Endodermal cell (in vitro differentiated cells): ENCODE data around the gene OGFOD2. TPM values are rescaled to one million over a fixed set of nuclear protein-coding genes. Genes with fewer than 3 reads are reported as not detected.

Experiments used
- DNase-seq: peaks from one replicate; pipeline ENCODE4 v3.0.0-alpha.2; 2017
- H3K27ac ChIP-seq: 2 replicates; pipeline ENCODE4 v1.5.1; 2013; ENCODE audit warnings: mild to moderate bottlenecking, low read depth, low read length, moderate library complexity
- H3K27me3 ChIP-seq: 2 replicates; pipeline ENCODE4 v1.6.1; 2013; ENCODE audit warnings: mild to moderate bottlenecking, low read length, moderate library complexity; ENCODE audit not compliant: insufficient read depth, control insufficient read depth, poor library complexity, severe bottlenecking
- H3K36me3 ChIP-seq: 2 replicates; pipeline ENCODE4 v1.7.0; 2013; ENCODE audit warnings: mild to moderate bottlenecking, low read length, moderate library complexity; ENCODE audit not compliant: control insufficient read depth, insufficient read depth
- H3K4me1 ChIP-seq: one replicate; pipeline ENCODE4 v1.7.0; 2013; ENCODE audit warnings: low read length; ENCODE audit not compliant: control insufficient read depth, insufficient read depth
- H3K4me3 ChIP-seq: 2 replicates; pipeline ENCODE4 v1.5.1; 2013; ENCODE audit warnings: mild to moderate bottlenecking, low read length, moderate library complexity
- H3K9ac ChIP-seq: 2 replicates; pipeline ENCODE4 v1.6.1; 2013; ENCODE audit warnings: mild to moderate bottlenecking, low read length, moderate library complexity; ENCODE audit not compliant: poor library complexity, severe bottlenecking; ENCODE audit errors: extremely low read depth
- H3K9me3 ChIP-seq: 2 replicates; pipeline ENCODE4 v1.6.1; 2013; ENCODE audit warnings: mild to moderate bottlenecking, low read length, moderate library complexity; ENCODE audit not compliant: control insufficient read depth
- H3K27ac Mint-ChIP-seq: 2 replicates; pipeline ENCODE4 v1.8.0; 2020; ENCODE audit warnings: mixed read lengths
- H3K27me3 Mint-ChIP-seq: 2 replicates; pipeline ENCODE4 v1.8.0; 2021; ENCODE audit warnings: mild to moderate bottlenecking, mixed read lengths; ENCODE audit not compliant: insufficient read depth
- H3K36me3 Mint-ChIP-seq: 2 replicates; pipeline ENCODE4 v1.8.0; 2020; ENCODE audit warnings: low read depth, mixed read lengths
- H3K4me1 Mint-ChIP-seq: 2 replicates; pipeline ENCODE4 v1.8.0; 2020; ENCODE audit warnings: mixed read lengths
- H3K4me3 Mint-ChIP-seq: 2 replicates; pipeline ENCODE4 v1.8.0; 2020; ENCODE audit warnings: mild to moderate bottlenecking, moderate library complexity, mixed read lengths
- H3K9me3 Mint-ChIP-seq: 2 replicates; pipeline ENCODE4 v1.8.0; 2020; ENCODE audit warnings: mild to moderate bottlenecking, mixed read lengths
- WGBS, 2 experiments: methylation state at CpG; one replicate each; pipeline versions ENCODE4 v1.1.5 to v1.1.7; 2013; ENCODE audit warnings: missing lambda C conversion rate in 2 of 2, mixed read lengths in 1 of 2; ENCODE audit not compliant: insufficient coverage in 1 of 2, insufficient read length in 1 of 2; 5-methylcytosine and 5-hydroxymethylcytosine counted together
- total RNA-seq, 2 donors: library from RNA; stranded (reverse); fragmentation: NEBNext Ultra II Directional in 1 of 2; extraction: Animal tissue kit (Norgen Biotek cat#: 25700) in 1 of 2; gene quantifications; 2 replicates in 1 of 2; 3 replicates in 1 of 2; pipeline ENCODE4 v1.2.1, GENCODE V29; 2021
- TF ChIP-seq, protein P1 (sequence below): fragments of 200-600 bp; sonication (generic); conservative IDR thresholded peaks from 2 replicates; pipeline ENCODE4 v1.5.0; 2021; ENCODE audit warnings: antibody characterized with exemption, mild to moderate bottlenecking

The OGFOD2 gene
- total RNA-seq, 2 donors from 2014 or later: 17.5 to 19.9 TPM

DNA sequence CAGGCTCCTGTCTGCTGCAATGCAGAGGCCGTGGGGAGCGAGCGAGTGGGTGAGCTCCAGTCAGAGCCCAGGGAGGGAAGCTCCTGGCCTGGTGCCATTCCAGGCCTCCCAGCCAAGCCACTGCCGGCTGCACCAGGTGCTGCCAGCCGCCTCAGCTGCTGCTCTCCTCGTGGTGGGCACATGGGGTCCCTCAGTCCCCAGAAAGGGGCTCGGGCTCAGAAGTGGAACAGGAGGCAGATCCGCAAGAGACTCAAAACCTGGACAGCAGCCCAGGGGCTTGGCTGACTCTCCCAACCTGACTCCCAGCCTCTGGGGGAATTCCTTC is 11.1 kb upstream of the OGFOD2 start:
- Mint-ChIP-seq H3K27ac (no peak overlapping the region), H3K9me3 (no peaks in the 10 kb centered on the region)

DNA sequence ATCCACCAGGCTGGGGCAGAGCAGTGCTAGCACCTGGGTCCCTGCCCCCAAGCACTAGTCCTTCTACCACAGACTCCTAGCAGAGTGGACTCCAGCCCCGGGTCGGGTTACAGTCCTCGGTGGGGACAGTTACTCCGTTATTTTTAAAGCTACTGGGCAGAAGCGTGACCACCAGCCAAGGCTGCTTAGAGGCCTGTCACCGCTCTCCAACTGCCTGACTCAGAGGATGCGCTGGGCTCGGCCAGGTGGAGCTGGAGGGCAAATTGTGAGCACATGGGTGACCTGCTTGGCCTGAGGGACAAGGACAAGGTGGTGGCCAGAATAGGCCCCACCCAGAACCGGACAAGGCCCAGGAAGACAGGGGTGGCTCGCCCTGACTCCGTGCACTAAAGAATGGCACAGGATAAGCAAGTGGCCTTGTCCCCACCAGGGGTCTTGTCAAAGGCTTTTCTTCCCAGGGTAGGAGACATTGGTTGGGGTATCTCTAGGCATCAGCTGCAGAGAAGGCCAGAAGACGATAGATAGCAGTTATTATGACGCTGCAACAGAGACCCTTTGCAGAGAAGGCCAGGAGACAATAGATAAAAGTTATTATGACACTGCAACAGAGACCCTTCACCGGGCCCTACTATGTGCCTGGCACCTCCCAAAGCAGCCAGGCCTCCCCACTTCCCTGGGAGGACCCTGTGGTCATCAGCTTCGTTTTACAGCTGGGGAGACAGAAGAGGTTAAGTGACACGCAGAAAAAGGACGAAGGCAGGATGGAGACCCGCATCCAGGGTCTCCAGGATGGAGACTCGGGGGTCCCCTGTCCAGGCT is 10.4 kb upstream of the OGFOD2 start:
- Histone ChIP-seq H3K27me3 (no peaks in the 10 kb centered on the region), H3K27ac (no peak overlapping the region), H3K4me3 (no peak overlapping the region), H3K9me3 (no peaks in the 10 kb centered on the region), H3K36me3 (no peaks in the 10 kb centered on the region), H3K9ac (no peak overlapping the region), H3K4me1 (peaks cover 3% of the 10 kb centered on the region)
- 91 to 94% methylated on average over 14 to 19 of the region's 19 CpGs for WGBS, 2 experiments
- DNase-seq: peak; percentile 57
- Mint-ChIP-seq H3K27me3 (peaks cover 11% of the 10 kb centered on the region), H3K36me3 (no peaks in the 10 kb centered on the region), H3K4me3 (no peak overlapping the region), H3K9me3 (no peaks in the 10 kb centered on the region), H3K27ac (no peak overlapping the region), H3K4me1 (no peaks in the 10 kb centered on the region)
- TF ChIP-seq, protein P1, sequence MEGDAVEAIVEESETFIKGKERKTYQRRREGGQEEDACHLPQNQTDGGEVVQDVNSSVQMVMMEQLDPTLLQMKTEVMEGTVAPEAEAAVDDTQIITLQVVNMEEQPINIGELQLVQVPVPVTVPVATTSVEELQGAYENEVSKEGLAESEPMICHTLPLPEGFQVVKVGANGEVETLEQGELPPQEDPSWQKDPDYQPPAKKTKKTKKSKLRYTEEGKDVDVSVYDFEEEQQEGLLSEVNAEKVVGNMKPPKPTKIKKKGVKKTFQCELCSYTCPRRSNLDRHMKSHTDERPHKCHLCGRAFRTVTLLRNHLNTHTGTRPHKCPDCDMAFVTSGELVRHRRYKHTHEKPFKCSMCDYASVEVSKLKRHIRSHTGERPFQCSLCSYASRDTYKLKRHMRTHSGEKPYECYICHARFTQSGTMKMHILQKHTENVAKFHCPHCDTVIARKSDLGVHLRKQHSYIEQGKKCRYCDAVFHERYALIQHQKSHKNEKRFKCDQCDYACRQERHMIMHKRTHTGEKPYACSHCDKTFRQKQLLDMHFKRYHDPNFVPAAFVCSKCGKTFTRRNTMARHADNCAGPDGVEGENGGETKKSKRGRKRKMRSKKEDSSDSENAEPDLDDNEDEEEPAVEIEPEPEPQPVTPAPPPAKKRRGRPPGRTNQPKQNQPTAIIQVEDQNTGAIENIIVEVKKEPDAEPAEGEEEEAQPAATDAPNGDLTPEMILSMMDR: no peak

More for the DNA sequence above, 11.1 kb upstream of the OGFOD2 start:
- Histone ChIP-seq H3K9ac (no peak overlapping the region), H3K27me3 (no peaks in the 10 kb centered on the region), H3K36me3 (no peaks in the 10 kb centered on the region), H3K4me3 (no peak overlapping the region), H3K9me3 (no peaks in the 10 kb centered on the region), H3K4me1 (peaks cover 3% of the 10 kb centered on the region), H3K27ac (no peak overlapping the region)
- TF ChIP-seq, protein P1: no peak
- H3K36me3 Mint-ChIP-seq: peaks cover 2% of the 10 kb centered on the region
- whole genome bisulfite sequencing, 2 experiments: 85 to 90% methylated on average over 2 to 8 of the region's 8 CpGs
- peaks cover 11% of the 10 kb centered on the region for H3K27me3 Mint-ChIP-seq
- no peaks in the 10 kb centered on the region for H3K4me1 Mint-ChIP-seq
- no peak overlapping the region for H3K4me3 Mint-ChIP-seq
- peak; percentile 45 for DNase-seq

DNA sequence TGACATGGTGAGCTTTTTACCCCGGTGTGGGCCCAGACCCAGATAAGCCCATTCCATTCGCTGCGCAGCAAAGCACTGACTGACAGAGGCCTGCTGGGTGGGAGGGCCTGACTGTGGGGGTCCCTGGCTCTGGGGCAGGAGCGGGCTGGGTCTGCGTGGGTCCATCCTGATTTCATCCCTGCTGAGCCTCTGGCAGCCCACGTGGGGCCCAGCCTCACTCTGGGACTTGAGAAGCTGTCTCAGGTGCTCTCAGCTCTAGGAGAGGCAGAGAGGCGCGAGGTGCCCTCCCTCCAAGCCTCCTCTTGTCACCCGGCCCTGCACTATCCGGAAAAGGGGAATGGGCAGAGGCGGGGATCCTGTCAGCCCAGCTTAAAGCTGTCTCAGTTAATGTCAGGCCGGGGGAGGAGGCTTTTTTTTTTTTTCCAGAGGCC is 9.7 kb upstream of the OGFOD2 start:
- no peaks in the 10 kb centered on the region for H3K36me3 Mint-ChIP-seq
- Histone ChIP-seq H3K4me1 (peaks cover 3% of the 10 kb centered on the region), H3K36me3 (no peaks in the 10 kb centered on the region), H3K27ac (no peak overlapping the region), H3K9ac (no peak overlapping the region), H3K4me3 (peak overlapping the region; percentile 81), H3K9me3 (no peaks in the 10 kb centered on the region), H3K27me3 (no peaks in the 10 kb centered on the region)
- TF ChIP-seq, protein P1: no peak
- H3K9me3 Mint-ChIP-seq: no peaks in the 10 kb centered on the region
- H3K27ac Mint-ChIP-seq: no peak overlapping the region
- no peaks in the 10 kb centered on the region for H3K4me1 Mint-ChIP-seq
- 53 to 60% methylated on average over 7 to 12 of the region's 12 CpGs for WGBS, 2 experiments
- DNase-seq: peak; percentile 64
- peak overlapping the region; percentile 58 for H3K4me3 Mint-ChIP-seq
- H3K27me3 Mint-ChIP-seq: peaks cover 11% of the 10 kb centered on the region
